Measurements from ENCODE around the gene SOX9. TPM values are rescaled to one million over a fixed set of nuclear protein-coding genes. Genes with fewer than 3 reads are reported as not detected.

The SOX9 gene
- total RNA-seq, 1 experiment from 2014 or later = 1.3 TPM

GRCh38 chr17:72077326-72077960, 43.4 kb upstream of the SOX9 start:
- no peaks in the 10 kb centered on the region for H4K20me1 ChIP-seq (ENCODE audit: control insufficient read depth, insufficient read depth, insufficient read length)
- no peak overlapping the region for H3K9ac ChIP-seq (ENCODE audit: extremely low read depth, insufficient read length, low read length)
- no peak overlapping the region for H2BK15ac ChIP-seq (ENCODE audit: low read depth, low read length)
- no peak overlapping the region for H3K18ac ChIP-seq (ENCODE audit: insufficient read length, low read depth, low read length)
- H2BK120ac ChIP-seq (ENCODE audit: low read depth, low read length, poor library complexity, severe bottlenecking) = no peak overlapping the region
- no peaks in the 10 kb centered on the region for H3K36me3 Mint-ChIP-seq (ENCODE audit: insufficient read depth in 1 of 3, low read depth in 3 of 3)
- H4K8ac ChIP-seq (replicated peaks; ENCODE audit: insufficient read length, low read depth, low read length) = no peak overlapping the region
- H3K4ac ChIP-seq (ENCODE audit: low read depth, low read length) = no peak overlapping the region
- H3K4me3 Mint-ChIP-seq = no peak overlapping the region
- no peak overlapping the region for H3T11ph ChIP-seq (ENCODE audit: low read length)
- no peak overlapping the region for H3K4me2 ChIP-seq (ENCODE audit: insufficient read depth, insufficient read length, low read length)
- no peaks in the 10 kb centered on the region; a peak in 2 of 5 replicates for H3K9me3 Mint-ChIP-seq
- no peak overlapping the region for H4K5ac ChIP-seq (ENCODE audit: insufficient read length, low read depth, low read length)
- no peak overlapping the region for H2BK5ac ChIP-seq (ENCODE audit: insufficient read length, low read length)
- no CpG with 5 or more reads among the region's 4 CpGs for WGBS (ENCODE audit: extremely low coverage, insufficient read length, low lambda C conversion rate)
- H3K4me1 Mint-ChIP-seq = peaks cover 0 to 4% of the 10 kb centered on the region in 2 experiments; a peak in 2 of 4 replicates
- H3K27me3 ChIP-seq (ENCODE audit: insufficient read depth, low read length) = no peaks in the 10 kb centered on the region
- H3K56ac ChIP-seq (ENCODE audit: insufficient read length, low read depth, low read length) = no peak overlapping the region
- no peak overlapping the region for H3K23ac ChIP-seq (ENCODE audit: insufficient read length, low read depth, low read length)
- no peak overlapping the region for H2AFZ ChIP-seq (ENCODE audit: low read length)
- DNase-seq = no peak
- H3K27ac ChIP-seq (ENCODE audit: insufficient read length, low read depth, low read length) = no peak overlapping the region
- H3K79me1 ChIP-seq (ENCODE audit: insufficient read depth, low read depth, low read length, poor library complexity, severe bottlenecking) = no peaks in the 10 kb centered on the region
- H4K91ac ChIP-seq (ENCODE audit: insufficient read length, low read depth, low read length) = no peak overlapping the region
- no peaks in the 10 kb centered on the region for H3K23me2 ChIP-seq (ENCODE audit: insufficient read length, low read depth, low read length, poor library complexity, severe bottlenecking)
- no peak overlapping the region for H2AK5ac ChIP-seq (ENCODE audit: insufficient read length, low read length)
- no peak overlapping the region for H2BK20ac ChIP-seq (ENCODE audit: low read depth, low read length, poor library complexity, severe bottlenecking)
- no peaks in the 10 kb centered on the region for H3K79me2 ChIP-seq (ENCODE audit: insufficient read depth, low read length)
- H3K14ac ChIP-seq (ENCODE audit: insufficient read depth, low read length) = no peak overlapping the region
- no peak overlapping the region for H3K27ac Mint-ChIP-seq
- H3K9me3 ChIP-seq (ENCODE audit: control insufficient read depth, low read depth, low read length) = no peaks in the 10 kb centered on the region
- no peak overlapping the region for H2BK12ac ChIP-seq (ENCODE audit: insufficient read length, low read depth, low read length)
- H3K27me3 Mint-ChIP-seq (ENCODE audit: low read depth) = peaks cover 4% of the 10 kb centered on the region
- peak; percentile 67 for TF ChIP-seq CTCF (conservative IDR thresholded peaks at IDR 0.05)
- H3K4me1 ChIP-seq (ENCODE audit: insufficient read depth, low read length) = no peaks in the 10 kb centered on the region
